NCI-H446 treated with DMSO at 0.1 percent for 48 hours (cell line): ENCODE results near the gene TFRC.
"Not testable (repeated sequence)": the region's sequence is repeated elsewhere in the genome, so short reads cannot be mapped to it uniquely, and the experiment has no call there.

Source experiments
- DNase-seq: peaks from one replicate; lab custom pipeline; 2025; lab: John Stamatoyannopoulos, UW

TFRC gene

GRCh38 chr3:196004359-196005052 is 77.4 kb downstream of the TFRC start:
- not testable (repeated sequence) for DNase-seq

GRCh38 chr3:196003611-196004010 is 78.3 kb downstream of the TFRC start:
- DNase-seq = no peak

- not testable (repeated sequence) for DNase-seq
Measured at GRCh38 chr3:196002721-196003120, 79.2 kb downstream of the TFRC start.

- not testable (repeated sequence) for DNase-seq
Measured at GRCh38 chr3:196001240-196001639, 80.7 kb downstream of the TFRC start.

- not testable (repeated sequence) for DNase-seq
Measured at GRCh38 chr3:196000360-196000950, 81.4 kb downstream of the TFRC start.

GRCh38 chr3:195999896-196000295 is 82.0 kb downstream of the TFRC start:
- DNase-seq = no peak
